OCI-LY3 (cell line): ENCODE data around the gene SYNRG.

Experiments used
- H2AFZ ChIP-seq: fragments of 200-600, 300-600 bp; shearing (Covaris generic); 2 replicates; pipeline ENCODE4 v1.6.0; 2014; ENCODE audit warnings: antibody characterized with exemption, low read depth, low read length
- H3K27ac ChIP-seq: fragments of 200-600, 300-600 bp; sonication (generic); 2 replicates; pipeline ENCODE4 v1.5.1; 2014; ENCODE audit warnings: mild to moderate bottlenecking, low read length, moderate library complexity, mixed read lengths
- H3K27me3 ChIP-seq: fragments of 200-600, 300-600 bp; sonication (generic); 2 replicates; pipeline ENCODE4 v1.6.1; 2014; ENCODE audit warnings: low read depth, low read length, mixed read lengths
- H3K36me3 ChIP-seq: fragments of 200-600, 300-600 bp; sonication (generic); replicated peaks from 2 replicates; pipeline ENCODE3; 2014; ENCODE audit warnings: low read depth, low read length, mixed read lengths
- H3K4me1 ChIP-seq: fragments of 300-600, 200-600 bp; sonication (generic); 2 replicates; pipeline ENCODE4 v1.6.1; 2014; ENCODE audit warnings: low read length, mixed read lengths
- H3K4me2 ChIP-seq: fragments of 200-600, 300-600 bp; sonication (generic); 2 replicates; pipeline ENCODE4 v1.6.1; 2014; ENCODE audit warnings: low read length, mixed read lengths
- H3K4me3 ChIP-seq: fragments of 300-600, 200-600 bp; sonication (generic); 2 replicates; pipeline ENCODE4 v1.5.1; 2014; ENCODE audit warnings: antibody characterized with exemption, mild to moderate bottlenecking, low read length, moderate library complexity
- H3K79me2 ChIP-seq: fragments of 300-600, 200-600 bp; shearing (Covaris generic); 2 replicates; pipeline ENCODE4 v1.6.1; 2014; ENCODE audit warnings: mild to moderate bottlenecking, low read length, mixed read lengths
- H3K9ac ChIP-seq: fragments of 300-600, 200-600 bp; shearing (Covaris generic); 2 replicates; pipeline ENCODE4 v1.6.0; 2014; ENCODE audit warnings: mild to moderate bottlenecking, low read length, moderate library complexity
- H3K9me3 ChIP-seq: fragments of 200-600, 300-600 bp; shearing (Covaris generic); 2 replicates; pipeline ENCODE4 v1.6.1; 2014; ENCODE audit warnings: low read length, mixed read lengths; ENCODE audit not compliant: insufficient read depth
- H4K20me1 ChIP-seq: fragments of 200-600, 300-600 bp; sonication (generic); 2 replicates; pipeline ENCODE4 v1.6.1; 2016; ENCODE audit warnings: low read length, mixed read lengths; ENCODE audit not compliant: insufficient read depth
- EZH2phosphoT487 ChIP-seq: fragments of 200-600 bp; shearing (Covaris generic); IDR thresholded peaks from 2 replicates; pipeline ENCODE4 v1.6.1; 2018; ENCODE audit warnings: antibody characterized with exemption, mixed run types, low read depth
- TF ChIP-seq, protein P1 (sequence below): fragments of 200-600, 300-600 bp; sonication (generic); IDR thresholded peaks from 2 replicates; pipeline ENCODE4 v1.5.1; 2014; ENCODE audit warnings: antibody characterized with exemption, low read length, low read depth

Gene SYNRG

GRCh38 chr17:37538981-37539659 lies 70.1 kb downstream of the SYNRG start:
- no peak overlapping the region for H3K4me2 ChIP-seq
- H3K36me3 ChIP-seq = peaks cover 52% of the 10 kb centered on the region

GRCh38 chr17:37535906-37536305 lies 73.3 kb downstream of the SYNRG start:
- Histone ChIP-seq H3K79me2 (no peaks in the 10 kb centered on the region), H3K36me3 (peaks cover 45% of the 10 kb centered on the region), H3K4me3 (no peak overlapping the region), H2AFZ (no peak overlapping the region), H4K20me1 (no peaks in the 10 kb centered on the region), H3K4me1 (no peaks in the 10 kb centered on the region), H3K27ac (no peak overlapping the region), H3K9me3 (no peaks in the 10 kb centered on the region), H3K4me2 (no peak overlapping the region), H3K27me3 (no peaks in the 10 kb centered on the region), H3K9ac (no peak overlapping the region)
- TF ChIP-seq EZH2phosphoT487 = no peak

More at GRCh38 chr17:37538981-37539659, 70.1 kb downstream of the SYNRG start:
- Histone ChIP-seq H2AFZ (no peak overlapping the region), H3K9ac (no peak overlapping the region), H3K79me2 (no peaks in the 10 kb centered on the region), H4K20me1 (no peaks in the 10 kb centered on the region), H3K27ac (no peak overlapping the region), H3K9me3 (no peaks in the 10 kb centered on the region), H3K4me1 (no peaks in the 10 kb centered on the region), H3K27me3 (no peaks in the 10 kb centered on the region), H3K4me3 (no peak overlapping the region)
- no peak for TF ChIP-seq EZH2phosphoT487
- TF ChIP-seq, protein P1, sequence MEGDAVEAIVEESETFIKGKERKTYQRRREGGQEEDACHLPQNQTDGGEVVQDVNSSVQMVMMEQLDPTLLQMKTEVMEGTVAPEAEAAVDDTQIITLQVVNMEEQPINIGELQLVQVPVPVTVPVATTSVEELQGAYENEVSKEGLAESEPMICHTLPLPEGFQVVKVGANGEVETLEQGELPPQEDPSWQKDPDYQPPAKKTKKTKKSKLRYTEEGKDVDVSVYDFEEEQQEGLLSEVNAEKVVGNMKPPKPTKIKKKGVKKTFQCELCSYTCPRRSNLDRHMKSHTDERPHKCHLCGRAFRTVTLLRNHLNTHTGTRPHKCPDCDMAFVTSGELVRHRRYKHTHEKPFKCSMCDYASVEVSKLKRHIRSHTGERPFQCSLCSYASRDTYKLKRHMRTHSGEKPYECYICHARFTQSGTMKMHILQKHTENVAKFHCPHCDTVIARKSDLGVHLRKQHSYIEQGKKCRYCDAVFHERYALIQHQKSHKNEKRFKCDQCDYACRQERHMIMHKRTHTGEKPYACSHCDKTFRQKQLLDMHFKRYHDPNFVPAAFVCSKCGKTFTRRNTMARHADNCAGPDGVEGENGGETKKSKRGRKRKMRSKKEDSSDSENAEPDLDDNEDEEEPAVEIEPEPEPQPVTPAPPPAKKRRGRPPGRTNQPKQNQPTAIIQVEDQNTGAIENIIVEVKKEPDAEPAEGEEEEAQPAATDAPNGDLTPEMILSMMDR = no peak

DNA sequence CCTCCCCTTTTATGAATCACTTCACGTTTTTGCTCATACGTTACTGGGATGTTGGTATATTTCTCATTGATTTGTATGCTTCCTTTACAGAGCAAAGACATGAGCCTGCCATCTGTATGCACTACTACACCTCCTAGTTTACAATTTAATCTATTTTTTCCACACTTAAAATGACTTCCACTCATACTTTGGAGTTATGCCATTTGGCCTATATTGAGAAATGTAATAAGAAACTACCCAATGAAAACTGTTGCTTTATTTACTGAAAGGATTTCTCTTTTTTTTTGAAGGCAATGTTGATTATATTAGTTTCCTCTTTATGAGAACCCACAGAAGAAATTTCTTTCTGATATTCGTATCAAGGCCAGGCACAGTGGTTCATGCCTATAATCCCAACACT lies 76.5 kb downstream of the SYNRG start:
- H3K4me1 ChIP-seq = no peaks in the 10 kb centered on the region
- no peaks in the 10 kb centered on the region for H3K79me2 ChIP-seq
- no peaks in the 10 kb centered on the region for H3K9me3 ChIP-seq
- H3K4me2 ChIP-seq = no peak overlapping the region
- peaks cover 40% of the 10 kb centered on the region for H3K36me3 ChIP-seq
- H3K4me3 ChIP-seq = no peak overlapping the region
- H3K27ac ChIP-seq = no peak overlapping the region
- H3K27me3 ChIP-seq = no peaks in the 10 kb centered on the region
- H4K20me1 ChIP-seq = no peaks in the 10 kb centered on the region
- H2AFZ ChIP-seq = no peak overlapping the region
- no peak overlapping the region for H3K9ac ChIP-seq
- TF ChIP-seq EZH2phosphoT487 = no peak
- TF ChIP-seq, protein P1 = no peak

GRCh38 chr17:37530420-37530819 lies 78.8 kb downstream of the SYNRG start:
- H3K9ac ChIP-seq = no peak overlapping the region
- H3K4me2 ChIP-seq = no peak overlapping the region
- H3K79me2 ChIP-seq = no peaks in the 10 kb centered on the region
- H3K27me3 ChIP-seq = no peaks in the 10 kb centered on the region
- H4K20me1 ChIP-seq = no peaks in the 10 kb centered on the region
- no peak for TF ChIP-seq EZH2phosphoT487
- TF ChIP-seq, protein P1 = no peak
- H3K4me1 ChIP-seq = no peaks in the 10 kb centered on the region
- no peak overlapping the region for H3K27ac ChIP-seq
- no peaks in the 10 kb centered on the region for H3K9me3 ChIP-seq
- peaks cover 19% of the 10 kb centered on the region for H3K36me3 ChIP-seq
- no peak overlapping the region for H2AFZ ChIP-seq
- H3K4me3 ChIP-seq = no peak overlapping the region
